ENCODE data around the gene SLIRP.
"Not testable (repeated sequence)": the region's sequence is repeated elsewhere in the genome, so short reads cannot be mapped to it uniquely, and the experiment has no call there.

Gene SLIRP

GRCh38 chr14:77738559-77739250 is 30.8 kb downstream of the SLIRP start:
- H3K4me3 ChIP-seq (ENCODE audit: low read depth, low read length), result no peak overlapping the region
- DNase-seq (ENCODE audit: low read depth), result no peak
- TF ChIP-seq CTCF (IDR thresholded peaks at IDR 0.05; ENCODE audit: low read depth, low read length, missing control alignments), result no peak

- TF ChIP-seq CTCF (IDR thresholded peaks at IDR 0.05; ENCODE audit: low read depth, low read length, missing control alignments), result no peak
- H3K4me3 ChIP-seq (ENCODE audit: low read depth, low read length), result no peak overlapping the region
- DNase-seq (ENCODE audit: low read depth), result no peak
Measured at GRCh38 chr14:77741438-77741837, 33.5 kb downstream of the SLIRP start.

GRCh38 chr14:77746064-77746702 is 38.3 kb downstream of the SLIRP start:
- TF ChIP-seq CTCF (IDR thresholded peaks at IDR 0.05; ENCODE audit: low read depth, low read length, missing control alignments), result no peak
- no peak for DNase-seq (ENCODE audit: low read depth)
- H3K4me3 ChIP-seq (ENCODE audit: low read depth, low read length), result no peak overlapping the region

- not testable (repeated sequence) for DNase-seq (ENCODE audit: low read depth); H3K4me3 ChIP-seq (ENCODE audit: low read depth, low read length)
Measured at GRCh38 chr14:77747425-77747824, 39.5 kb downstream of the SLIRP start.

- DNase-seq (ENCODE audit: low read depth), result no peak
- no peak for TF ChIP-seq CTCF (IDR thresholded peaks at IDR 0.05; ENCODE audit: low read depth, low read length, missing control alignments)
- no peak overlapping the region for H3K4me3 ChIP-seq (ENCODE audit: low read depth, low read length)
Measured at GRCh38 chr14:77752266-77752665, 44.4 kb downstream of the SLIRP start.

- H3K4me3 ChIP-seq (ENCODE audit: low read depth, low read length), result no peak overlapping the region
- DNase-seq (ENCODE audit: low read depth), result no peak
- TF ChIP-seq CTCF (IDR thresholded peaks at IDR 0.05; ENCODE audit: low read depth, low read length, missing control alignments), result no peak
Measured at GRCh38 chr14:77752799-77753516, 45.1 kb downstream of the SLIRP start.

GRCh38 chr14:77760381-77761204 is 52.7 kb downstream of the SLIRP start, which contains the start of gene SNW1:
SNW1 (minus strand) TSS chr14:77761156; CDS start chr14:77761127, 29 bp downstream.
- no peak for TF ChIP-seq CTCF (IDR thresholded peaks at IDR 0.05; ENCODE audit: low read depth, low read length, missing control alignments)
- DNase-seq (ENCODE audit: low read depth), result no peak
- H3K4me3 ChIP-seq (ENCODE audit: low read depth, low read length), result peak within 1 kb of the TSS; percentile 92

Data from GM12864 (cell line).